ENCODE measurements around the gene KRTAP10-8. TPM values are rescaled to one million over a fixed set of nuclear protein-coding genes. Genes with fewer than 3 reads are reported as not detected.
"Not testable (repeated sequence)": the region's sequence is repeated elsewhere in the genome, so short reads cannot be mapped to it uniquely, and the experiment has no call there.

KRTAP10-8 gene
- total and polyA plus RNA-seq, 2 experiments from 2014 or later, result not detected

DNA sequence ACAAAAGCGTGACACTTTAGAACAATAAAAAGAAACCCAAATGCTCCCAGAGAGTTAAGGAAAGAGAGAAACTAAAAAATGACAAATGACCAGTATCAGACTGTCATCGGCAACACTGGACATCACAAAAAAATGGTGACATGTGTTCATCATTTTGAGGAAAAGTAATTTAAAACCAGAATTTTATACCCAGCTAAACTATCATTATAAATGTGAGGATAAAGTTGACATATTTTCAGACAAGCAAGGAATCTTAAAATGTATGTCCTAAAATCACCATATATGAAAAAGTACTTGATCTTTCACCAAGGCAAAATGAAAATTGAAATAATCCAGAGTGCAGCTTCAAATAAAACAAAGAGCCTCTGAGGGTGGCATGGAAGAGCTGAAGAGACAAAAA, 33.0 kb downstream of the KRTAP10-8 start:
- H3K27me3 Mint-ChIP-seq (ENCODE audit: insufficient read depth, low read depth, poor library complexity), result peaks cover 3% of the 10 kb centered on the region
- no peak for DNase-seq (ENCODE audit: low spot score)
- H3K36me3 ChIP-seq (ENCODE audit: insufficient read depth), result no peaks in the 10 kb centered on the region
- H3K9me3 Mint-ChIP-seq, result peaks cover 30% of the 10 kb centered on the region
- H3K27ac Mint-ChIP-seq, result no peak overlapping the region
- no peak for TF ChIP-seq STAT1 (IDR thresholded peaks at IDR 0.05; ENCODE audit: unreplicated experiment)
- TF ChIP-seq, protein P1, sequence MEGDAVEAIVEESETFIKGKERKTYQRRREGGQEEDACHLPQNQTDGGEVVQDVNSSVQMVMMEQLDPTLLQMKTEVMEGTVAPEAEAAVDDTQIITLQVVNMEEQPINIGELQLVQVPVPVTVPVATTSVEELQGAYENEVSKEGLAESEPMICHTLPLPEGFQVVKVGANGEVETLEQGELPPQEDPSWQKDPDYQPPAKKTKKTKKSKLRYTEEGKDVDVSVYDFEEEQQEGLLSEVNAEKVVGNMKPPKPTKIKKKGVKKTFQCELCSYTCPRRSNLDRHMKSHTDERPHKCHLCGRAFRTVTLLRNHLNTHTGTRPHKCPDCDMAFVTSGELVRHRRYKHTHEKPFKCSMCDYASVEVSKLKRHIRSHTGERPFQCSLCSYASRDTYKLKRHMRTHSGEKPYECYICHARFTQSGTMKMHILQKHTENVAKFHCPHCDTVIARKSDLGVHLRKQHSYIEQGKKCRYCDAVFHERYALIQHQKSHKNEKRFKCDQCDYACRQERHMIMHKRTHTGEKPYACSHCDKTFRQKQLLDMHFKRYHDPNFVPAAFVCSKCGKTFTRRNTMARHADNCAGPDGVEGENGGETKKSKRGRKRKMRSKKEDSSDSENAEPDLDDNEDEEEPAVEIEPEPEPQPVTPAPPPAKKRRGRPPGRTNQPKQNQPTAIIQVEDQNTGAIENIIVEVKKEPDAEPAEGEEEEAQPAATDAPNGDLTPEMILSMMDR (conservative IDR thresholded peaks at IDR 0.05; ENCODE audit: low read depth in 2 of 2), result no peak
- no peak for ATAC-seq
- H3K4me3 Mint-ChIP-seq, result no peak overlapping the region
- H3K36me3 Mint-ChIP-seq (ENCODE audit: low read depth), result peaks cover 8% of the 10 kb centered on the region; the same call in 2 of the 3 replicates
- H3K4me1 ChIP-seq (ENCODE audit: insufficient read depth), result no peaks in the 10 kb centered on the region
- H3K27me3 ChIP-seq (ENCODE audit: insufficient read depth), result no peaks in the 10 kb centered on the region
- no peaks in the 10 kb centered on the region for H4K20me1 ChIP-seq (replicated peaks; ENCODE audit: insufficient read depth)
- no peak overlapping the region for H3K4me2 ChIP-seq
- H3K4me1 Mint-ChIP-seq, result peaks cover 10% of the 10 kb centered on the region
- no peaks in the 10 kb centered on the region for H3K9me2 ChIP-seq (ENCODE audit: insufficient read depth)
- H2AFZ ChIP-seq, result no peak overlapping the region
- H3K4me3 ChIP-seq, result no peak overlapping the region
- H3K27ac ChIP-seq (ENCODE audit: low read depth), result no peak overlapping the region
- no peaks in the 10 kb centered on the region for H3K79me2 ChIP-seq (replicated peaks; ENCODE audit: insufficient read depth)
- H3F3A ChIP-seq (replicated peaks; ENCODE audit: low read depth), result no peaks in the 10 kb centered on the region

GRCh38 chr21:44646366-44647221, 34.7 kb downstream of the KRTAP10-8 start, which contains the start of gene KRTAP10-11:
Gene KRTAP10-11 (plus strand): TSS chr21:44646414. CDS start chr21:44646459, 45 bp downstream.
- peaks cover 17% of the 10 kb centered on the region for H3K9me3 Mint-ChIP-seq
- not testable (repeated sequence) for H3K4me3 ChIP-seq; H3K9me2 ChIP-seq (ENCODE audit: insufficient read depth); H3K4me1 ChIP-seq (ENCODE audit: insufficient read depth); H3K4me1 Mint-ChIP-seq; H2AFZ ChIP-seq; DNase-seq (ENCODE audit: low spot score); H3K79me2 ChIP-seq (replicated peaks; ENCODE audit: insufficient read depth); H3K4me3 Mint-ChIP-seq; H4K20me1 ChIP-seq (replicated peaks; ENCODE audit: insufficient read depth); H3K27ac ChIP-seq (ENCODE audit: low read depth); H3K27me3 ChIP-seq (ENCODE audit: insufficient read depth); H3F3A ChIP-seq (replicated peaks; ENCODE audit: low read depth); H3K27ac Mint-ChIP-seq; H3K4me2 ChIP-seq; H3K36me3 Mint-ChIP-seq (ENCODE audit: low read depth); H3K27me3 Mint-ChIP-seq (ENCODE audit: insufficient read depth, low read depth, poor library complexity); H3K36me3 ChIP-seq (ENCODE audit: insufficient read depth)
- peak; percentile 19; the same call in 1 of the 3 replicates for ATAC-seq

DNA sequence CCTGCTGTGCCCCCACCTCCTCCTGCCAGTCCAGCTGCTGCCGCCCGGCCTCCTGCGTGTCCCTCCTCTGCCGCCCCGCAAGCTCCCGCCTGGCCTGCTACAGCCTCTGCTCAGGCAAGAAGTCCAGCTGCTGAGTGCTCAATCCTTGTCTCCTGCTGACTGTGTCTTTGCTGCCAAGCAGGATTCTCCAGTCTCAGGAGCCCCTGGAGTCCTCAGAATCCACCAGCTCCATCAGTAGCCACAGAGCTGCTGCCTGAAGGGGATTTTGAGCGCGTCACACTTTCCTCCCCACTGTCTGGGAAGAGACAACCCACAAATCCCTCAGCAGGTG, 35.3 kb downstream of the KRTAP10-8 start:
- no peaks in the 10 kb centered on the region for H3K27me3 ChIP-seq (ENCODE audit: insufficient read depth)
- H3K36me3 ChIP-seq (ENCODE audit: insufficient read depth), result no peaks in the 10 kb centered on the region
- no peaks in the 10 kb centered on the region for H3K9me2 ChIP-seq (ENCODE audit: insufficient read depth)
- H3F3A ChIP-seq (replicated peaks; ENCODE audit: low read depth), result no peaks in the 10 kb centered on the region
- ATAC-seq (peak; percentile 42), DNase-seq (ENCODE audit: low spot score) (no peak)
- no peak overlapping the region for H3K27ac ChIP-seq (ENCODE audit: low read depth)
- H3K27me3 Mint-ChIP-seq (ENCODE audit: insufficient read depth, low read depth, poor library complexity), result peaks cover 9% of the 10 kb centered on the region
- TF ChIP-seq ZNF114 (CRISPR knock-in tag; IDR thresholded peaks at IDR 0.05), result no peak
- TF ChIP-seq, protein P1 (conservative IDR thresholded peaks at IDR 0.05; ENCODE audit: low read depth in 2 of 2), result no peak
- no peak for TF ChIP-seq JUNB (IDR thresholded peaks at IDR 0.05; ENCODE audit: unreplicated experiment)
- TF ChIP-seq, protein P2, sequence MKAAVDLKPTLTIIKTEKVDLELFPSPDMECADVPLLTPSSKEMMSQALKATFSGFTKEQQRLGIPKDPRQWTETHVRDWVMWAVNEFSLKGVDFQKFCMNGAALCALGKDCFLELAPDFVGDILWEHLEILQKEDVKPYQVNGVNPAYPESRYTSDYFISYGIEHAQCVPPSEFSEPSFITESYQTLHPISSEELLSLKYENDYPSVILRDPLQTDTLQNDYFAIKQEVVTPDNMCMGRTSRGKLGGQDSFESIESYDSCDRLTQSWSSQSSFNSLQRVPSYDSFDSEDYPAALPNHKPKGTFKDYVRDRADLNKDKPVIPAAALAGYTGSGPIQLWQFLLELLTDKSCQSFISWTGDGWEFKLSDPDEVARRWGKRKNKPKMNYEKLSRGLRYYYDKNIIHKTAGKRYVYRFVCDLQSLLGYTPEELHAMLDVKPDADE (IDR thresholded peaks at IDR 0.05), result no peak
- TF ChIP-seq REST (IDR thresholded peaks at IDR 0.05; ENCODE audit: unreplicated experiment), result no peak
- no peak overlapping the region for H2AFZ ChIP-seq
- no peak overlapping the region for H3K27ac Mint-ChIP-seq
- no peak overlapping the region for H3K4me3 Mint-ChIP-seq
- H3K9me3 Mint-ChIP-seq, result peaks cover 16% of the 10 kb centered on the region
- H3K4me2 ChIP-seq, result no peak overlapping the region
- no peaks in the 10 kb centered on the region for H3K79me2 ChIP-seq (replicated peaks; ENCODE audit: insufficient read depth)
- H3K36me3 Mint-ChIP-seq (ENCODE audit: low read depth), result peaks cover 8% of the 10 kb centered on the region; the same call in 1 of the 3 replicates
- H4K20me1 ChIP-seq (replicated peaks; ENCODE audit: insufficient read depth), result no peaks in the 10 kb centered on the region
- no peak overlapping the region for H3K4me3 ChIP-seq
- H3K4me1 Mint-ChIP-seq, result peaks cover 10% of the 10 kb centered on the region
- no peaks in the 10 kb centered on the region for H3K4me1 ChIP-seq (ENCODE audit: insufficient read depth)
